AG04449 (cell line): Measurements from ENCODE around the gene GPD2.

ENCODE experiments used
- CTCF ChIA-PET: fragments of 350-600 bp; formaldehyde crosslinking; extraction: SDS; loops from one replicate; lab custom pipeline; 2021; ENCODE audit warnings: antibody characterized with exemption; lab: Yijun Ruan, JAX
- POLR2A ChIA-PET: fragments of 400-600, 350-600 bp; formaldehyde crosslinking; extraction: SDS; loops from one replicate; lab custom pipeline; 2020; ENCODE audit warnings: antibody characterized with exemption, inconsistent platforms; lab: Yijun Ruan, JAX
- DNase-seq: peaks from one replicate; pipeline ENCODE4 v3.0.0-alpha.2; 2010; ENCODE audit warnings: low read depth, low spot score
- H3K4me3 ChIP-seq: 2 replicates; pipeline ENCODE4 v1.5.1; 2011; ENCODE audit warnings: low read depth, mild to moderate bottlenecking, control low read depth, low read length
- CTCF ChIP-seq: IDR thresholded peaks from one replicate; pipeline ENCODE4 v1.5.1; 2011; ENCODE audit warnings: mild to moderate bottlenecking, moderate library complexity, low read length, control low read depth, inconsistent platforms; ENCODE audit not compliant: insufficient read depth; ENCODE audit errors: missing control alignments

Gene GPD2

GRCh38 chr2:156455361-156455975 lies 19.3 kb downstream of the GPD2 start:
- H3K4me3 ChIP-seq, result no peak overlapping the region
- CTCF ChIA-PET, result no interaction called here

GRCh38 chr2:156456616-156457015 lies 20.4 kb downstream of the GPD2 start:
- no peak for DNase-seq
- CTCF ChIA-PET, result no interaction called here
- POLR2A ChIA-PET, result no interaction called here
- no peak overlapping the region for H3K4me3 ChIP-seq
- no peak for TF ChIP-seq CTCF

More at GRCh38 chr2:156455361-156455975, 19.3 kb downstream of the GPD2 start:
- POLR2A ChIA-PET, result no interaction called here
- TF ChIP-seq CTCF, result no peak
- DNase-seq, result no peak

GRCh38 chr2:156457523-156458517 lies 21.6 kb downstream of the GPD2 start:
- DNase-seq, result no peak
- H3K4me3 ChIP-seq, result no peak overlapping the region
- TF ChIP-seq CTCF, result no peak
- ChIA-PET POLR2A (no interaction called here), CTCF (interaction anchor here (1.4 kb wide), 1 partner anchor 19 kb away, joined by 3 read pairs; no protein-coding TSS in a partner anchor)

- no peak for DNase-seq
- CTCF ChIA-PET, result no interaction called here
- no peak overlapping the region for H3K4me3 ChIP-seq
- TF ChIP-seq CTCF, result no peak
- POLR2A ChIA-PET, result no interaction called here
Observed at GRCh38 chr2:156459720-156460119, 23.5 kb downstream of the GPD2 start.

GRCh38 chr2:156464106-156464505 lies 27.9 kb downstream of the GPD2 start:
- no peak for TF ChIP-seq CTCF
- no peak for DNase-seq
- ChIA-PET POLR2A (no interaction called here), CTCF (interaction anchor here (1.0 to 1.3 kb wide), 2 partner anchors 20 to 129 kb away, joined by 4 read pairs; no protein-coding TSS in a partner anchor)
- H3K4me3 ChIP-seq, result no peak overlapping the region

- POLR2A ChIA-PET, result interaction anchor here (1.0 kb wide), 1 partner anchor 28 kb away, joined by 3 read pairs; no protein-coding TSS in a partner anchor
- CTCF ChIA-PET, result interaction anchor here (1.0 kb wide), 1 partner anchor 31 kb away, joined by 3 read pairs; no protein-coding TSS in a partner anchor
- H3K4me3 ChIP-seq, result no peak overlapping the region
- no peak for DNase-seq
- no peak for TF ChIP-seq CTCF
Observed at GRCh38 chr2:156465573-156465972, 29.4 kb downstream of the GPD2 start.
